ENCODE results near the gene TTYH3.
"Not testable (repeated sequence)": the region's sequence is repeated elsewhere in the genome, so short reads cannot be mapped to it uniquely, and the experiment has no call there.

TTYH3 gene

GRCh38 chr7:2666588-2667250 is 34.9 kb downstream of the TTYH3 start:
- no peak for DNase-seq

- DNase-seq: no peak
Observed at GRCh38 chr7:2667843-2668242, 36.1 kb downstream of the TTYH3 start.

GRCh38 chr7:2668401-2668800 is 36.6 kb downstream of the TTYH3 start:
- no peak for DNase-seq

- DNase-seq: no peak
Observed at GRCh38 chr7:2670171-2670570, 38.4 kb downstream of the TTYH3 start.

- DNase-seq: peak in 3 of 4 experiments; percentile 42 to 60 (median 48)
Observed at GRCh38 chr7:2670720-2671391, 39.1 kb downstream of the TTYH3 start.

GRCh38 chr7:2673214-2673613 is 41.4 kb downstream of the TTYH3 start:
- DNase-seq: not testable (repeated sequence)

- no peak for DNase-seq
Observed at GRCh38 chr7:2673934-2674333, 42.1 kb downstream of the TTYH3 start.

- DNase-seq: no peak
Observed at GRCh38 chr7:2675256-2675764, 43.5 kb downstream of the TTYH3 start.

- not testable (repeated sequence) for DNase-seq
Observed at GRCh38 chr7:2676576-2676975, 44.8 kb downstream of the TTYH3 start.

- DNase-seq: not testable (repeated sequence)
Observed at GRCh38 chr7:2678454-2678853, 46.7 kb downstream of the TTYH3 start.

- DNase-seq: not testable (repeated sequence)
Observed at GRCh38 chr7:2679135-2680127, 47.6 kb downstream of the TTYH3 start.

- DNase-seq: no peak
Observed at GRCh38 chr7:2680256-2680655, 48.5 kb downstream of the TTYH3 start.

GRCh38 chr7:2680792-2681490 is 49.2 kb downstream of the TTYH3 start:
- DNase-seq: peak in 2 of 4 experiments; percentile 17 to 41

- DNase-seq: no peak
Observed at GRCh38 chr7:2681929-2682799, 50.4 kb downstream of the TTYH3 start.

GRCh38 chr7:2684501-2684900 is 52.7 kb downstream of the TTYH3 start:
- DNase-seq: no peak

- DNase-seq: no peak
Observed at GRCh38 chr7:2686101-2686500, 54.3 kb downstream of the TTYH3 start.

GRCh38 chr7:2687338-2687869 is 55.6 kb downstream of the TTYH3 start:
- no peak for DNase-seq

- no peak for DNase-seq
Observed at GRCh38 chr7:2687881-2688318, 56.1 kb downstream of the TTYH3 start, which contains the start of gene AMZ1. Gene AMZ1, plus strand, starts transcription at chr7:2688202. Its CDS starts 12,250 bp downstream, at chr7:2700452.

GRCh38 chr7:2688409-2689342 is 56.9 kb downstream of the TTYH3 start:
- DNase-seq: no peak

GRCh38 chr7:2689343-2689847 is 57.6 kb downstream of the TTYH3 start:
- no peak for DNase-seq

Measured in activated naive CD4-positive, alpha-beta T cell (primary cell).